Transverse colon (tissue), 4 donors: ENCODE data around the gene PSMD14. TPM values are rescaled to one million over a fixed set of nuclear protein-coding genes. Genes with fewer than 3 reads are reported as not detected.

Source experiments
- DNase-seq: peaks from one replicate; pipeline ENCODE4 v3.0.0-alpha.2; 2019
- H3K27ac ChIP-seq, 4 donors: fragments of 200-600 bp; sonication (generic); 2 replicates each; pipeline ENCODE4 v1.5.1; 2016 to 2018; ENCODE audit warnings: inconsistent platforms in 4 of 4
- H3K27me3 ChIP-seq: fragments of 200-600 bp; sonication (generic); 2 replicates; pipeline ENCODE4 v1.5.1; 2017; ENCODE audit warnings: inconsistent platforms
- H3K36me3 ChIP-seq, 4 donors: fragments of 200-600 bp; sonication (generic); 2 replicates each; pipeline ENCODE4 v1.5.1; 2017 to 2019; ENCODE audit warnings: inconsistent platforms in 4 of 4
- H3K4me1 ChIP-seq, 4 donors: fragments of 200-600 bp; sonication (generic); 2 replicates each; pipeline ENCODE4 v1.5.1; 2017 to 2020; ENCODE audit warnings: inconsistent platforms in 4 of 4
- H3K4me3 ChIP-seq, 4 donors: fragments of 200-600 bp; sonication (generic); 1 replicate in 1 of 4; 2 replicates in 3 of 4; pipeline versions ENCODE4 v1.5.1 to v1.6.1; 2017 to 2019; ENCODE audit warnings: inconsistent platforms in 4 of 4
- H3K9me3 ChIP-seq, 2 donors: fragments of 200-600 bp; sonication (generic); 2 replicates each; pipeline ENCODE4 v1.5.1; 2017 to 2019; ENCODE audit warnings: inconsistent platforms in 2 of 2
- EP300 ChIP-seq: sonication (generic); formaldehyde crosslinking; IDR thresholded peaks from one replicate; pipeline ENCODE4 v1.6.1; 2017; ENCODE audit warnings: antibody characterized with exemption, low read depth
- POLR2A ChIP-seq: fragments of 450-650 bp; IDR thresholded peaks from one replicate; pipeline ENCODE4 v1.6.1; 2016; ENCODE audit warnings: antibody characterized with exemption, mild to moderate bottlenecking, moderate library complexity
- POLR2AphosphoS5 ChIP-seq, 3 donors: sonication (generic); formaldehyde crosslinking; IDR thresholded peaks; one replicate each; pipeline ENCODE4 v1.6.1; 2016; ENCODE audit warnings: antibody characterized with exemption in 3 of 3
- WGBS, 2 donors: methylation state at CpG; one replicate each; pipeline ENCODE4 v1.1.5; 2018; ENCODE audit warnings: low coverage in 1 of 2; 5-methylcytosine and 5-hydroxymethylcytosine counted together
- in situ Hi-C, 4 donors: fragments of 200-750 bp; cut with MboI; loops; one replicate each; pipeline versions ENCODE4 v1.15.0 to v1.15.1; 2017; ENCODE audit warnings: low sequenced_read_pairs in 3 of 4, low pct_ligation_motif_present in 1 of 4, low pct_unique_long_range_greater_than_20kb in 1 of 4
- intact Hi-C: fragments of 100-400 bp; cut with DNase I; formaldehyde crosslinking; loops from one replicate; pipeline ENCODE4 v1.15.1; 2023; ENCODE audit warnings: low total_unique reads
- total RNA-seq, 4 donors: library from RNA; depleted of rRNA; stranded (reverse); fragments of >200 nt; gene quantifications; one replicate each; pipeline ENCODE4 v1.1.0, GENCODE V29; 2016
- TF ChIP-seq, protein P1 (sequence below), 5 experiments: fragments of 200-600 bp in 3 of 5; fragments of 450-650 bp in 2 of 5; sonication (generic) in 3 of 5; IDR thresholded peaks; 1 replicate in 2 of 5; 2 replicates in 3 of 5; pipeline ENCODE4 v1.5.1; 2016 to 2017; ENCODE audit warnings: antibody characterized with exemption in 5 of 5, inconsistent platforms in 3 of 5, mild to moderate bottlenecking in 2 of 5, moderate library complexity in 1 of 5

The PSMD14 gene
- total RNA-seq, 4 donors from 2014 or later = 5.2 to 30.1 (median 22.6) TPM

DNA sequence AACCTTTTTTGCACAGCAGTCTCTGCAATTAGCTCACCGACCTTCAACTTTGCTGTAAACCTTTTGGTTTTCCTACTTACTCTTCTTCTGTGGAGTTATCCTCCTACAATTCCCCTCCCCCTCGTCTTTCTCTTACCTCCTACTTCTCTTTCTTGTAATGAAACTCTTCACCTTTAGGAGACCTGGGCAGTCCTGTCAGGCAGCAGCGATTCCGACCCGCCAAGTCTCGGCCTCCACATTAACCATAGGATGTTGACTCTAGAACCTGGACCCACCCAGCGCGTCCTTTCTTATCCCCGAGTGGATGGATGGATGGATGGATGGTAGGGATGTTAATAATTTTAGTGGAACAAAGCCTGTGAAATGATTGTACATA lies 116.2 kb downstream of the PSMD14 start:
- Histone ChIP-seq H3K4me3 (peak overlapping the region in 2 of 4 donors; percentile 33 to 49), H3K36me3 (no peaks in the 10 kb centered on the region), H3K27ac (no peak overlapping the region), H3K9me3 (no peaks in the 10 kb centered on the region), H3K27me3 (peaks cover 100% of the 10 kb centered on the region), H3K4me1 (peaks cover 5 to 27% (median 21%) of the 10 kb centered on the region in 4 donors)
- in situ Hi-C loops = no loop called here
- intact Hi-C loops = no loop called here
- DNase-seq = no peak
- 9 to 18% methylated on average over 9 of the region's 9 CpGs for WGBS, 2 donors
- TF ChIP-seq POLR2AphosphoS5 (IDR thresholded peaks at IDR 0.05) = no peak
- TF ChIP-seq EP300 = no peak
- TF ChIP-seq POLR2A = no peak
- TF ChIP-seq, protein P1, sequence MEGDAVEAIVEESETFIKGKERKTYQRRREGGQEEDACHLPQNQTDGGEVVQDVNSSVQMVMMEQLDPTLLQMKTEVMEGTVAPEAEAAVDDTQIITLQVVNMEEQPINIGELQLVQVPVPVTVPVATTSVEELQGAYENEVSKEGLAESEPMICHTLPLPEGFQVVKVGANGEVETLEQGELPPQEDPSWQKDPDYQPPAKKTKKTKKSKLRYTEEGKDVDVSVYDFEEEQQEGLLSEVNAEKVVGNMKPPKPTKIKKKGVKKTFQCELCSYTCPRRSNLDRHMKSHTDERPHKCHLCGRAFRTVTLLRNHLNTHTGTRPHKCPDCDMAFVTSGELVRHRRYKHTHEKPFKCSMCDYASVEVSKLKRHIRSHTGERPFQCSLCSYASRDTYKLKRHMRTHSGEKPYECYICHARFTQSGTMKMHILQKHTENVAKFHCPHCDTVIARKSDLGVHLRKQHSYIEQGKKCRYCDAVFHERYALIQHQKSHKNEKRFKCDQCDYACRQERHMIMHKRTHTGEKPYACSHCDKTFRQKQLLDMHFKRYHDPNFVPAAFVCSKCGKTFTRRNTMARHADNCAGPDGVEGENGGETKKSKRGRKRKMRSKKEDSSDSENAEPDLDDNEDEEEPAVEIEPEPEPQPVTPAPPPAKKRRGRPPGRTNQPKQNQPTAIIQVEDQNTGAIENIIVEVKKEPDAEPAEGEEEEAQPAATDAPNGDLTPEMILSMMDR (IDR thresholded peaks at IDR 0.05) = no peak

DNA sequence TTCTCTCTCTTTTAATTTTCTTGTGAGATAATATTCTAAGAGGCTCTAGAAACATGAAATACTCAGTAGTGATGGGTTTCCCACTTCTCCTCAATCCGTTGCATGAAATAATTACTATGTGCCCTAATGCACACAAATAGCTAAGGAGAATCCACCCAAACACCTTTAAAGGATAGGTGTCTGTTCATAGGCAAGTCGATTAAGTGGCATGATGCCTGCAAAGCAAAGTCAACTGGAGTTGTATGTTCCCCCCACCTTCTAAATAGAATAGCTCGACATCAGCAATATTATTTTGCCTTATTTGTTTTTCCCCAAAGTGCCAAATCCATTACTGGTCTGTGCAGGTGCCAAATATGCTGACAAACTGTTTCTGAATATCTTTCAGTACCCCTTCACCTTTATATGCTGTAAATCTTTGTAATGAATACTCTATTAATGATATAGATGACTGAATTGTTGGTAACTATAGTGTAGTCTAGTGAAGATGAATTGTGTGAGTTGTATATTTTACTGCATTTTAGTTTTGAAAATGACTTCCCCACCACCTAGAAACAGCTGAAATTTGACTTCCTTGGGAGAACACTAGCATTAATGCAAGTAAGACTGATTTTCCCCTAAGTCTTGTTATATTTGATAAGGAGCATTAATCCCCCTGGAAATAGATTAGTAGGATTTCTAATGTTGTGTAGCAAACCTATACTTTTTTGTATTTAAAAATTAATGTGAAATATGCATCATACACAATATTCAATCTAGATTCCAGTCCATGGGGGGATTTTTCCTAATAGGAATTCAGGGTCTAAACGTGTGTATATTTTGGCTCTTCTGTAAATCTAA lies 116.9 kb downstream of the PSMD14 start:
- intact Hi-C loops = no loop called here
- no peak overlapping the region for H3K4me3 ChIP-seq
- 17 to 30% methylated on average over 4 of the region's 4 CpGs for WGBS, 2 donors
- TF ChIP-seq POLR2AphosphoS5 (IDR thresholded peaks at IDR 0.05) (no peak), EP300 (no peak), POLR2A (no peak)
- TF ChIP-seq, protein P1 (IDR thresholded peaks at IDR 0.05) = no peak
- in situ Hi-C loops = no loop called here
- peaks cover 100% of the 10 kb centered on the region for H3K27me3 ChIP-seq
- DNase-seq = no peak
- no peaks in the 10 kb centered on the region for H3K36me3 ChIP-seq
- H3K27ac ChIP-seq = no peak overlapping the region
- H3K4me1 ChIP-seq = peaks cover 5 to 27% (median 21%) of the 10 kb centered on the region in 4 donors
- no peaks in the 10 kb centered on the region for H3K9me3 ChIP-seq

DNA sequence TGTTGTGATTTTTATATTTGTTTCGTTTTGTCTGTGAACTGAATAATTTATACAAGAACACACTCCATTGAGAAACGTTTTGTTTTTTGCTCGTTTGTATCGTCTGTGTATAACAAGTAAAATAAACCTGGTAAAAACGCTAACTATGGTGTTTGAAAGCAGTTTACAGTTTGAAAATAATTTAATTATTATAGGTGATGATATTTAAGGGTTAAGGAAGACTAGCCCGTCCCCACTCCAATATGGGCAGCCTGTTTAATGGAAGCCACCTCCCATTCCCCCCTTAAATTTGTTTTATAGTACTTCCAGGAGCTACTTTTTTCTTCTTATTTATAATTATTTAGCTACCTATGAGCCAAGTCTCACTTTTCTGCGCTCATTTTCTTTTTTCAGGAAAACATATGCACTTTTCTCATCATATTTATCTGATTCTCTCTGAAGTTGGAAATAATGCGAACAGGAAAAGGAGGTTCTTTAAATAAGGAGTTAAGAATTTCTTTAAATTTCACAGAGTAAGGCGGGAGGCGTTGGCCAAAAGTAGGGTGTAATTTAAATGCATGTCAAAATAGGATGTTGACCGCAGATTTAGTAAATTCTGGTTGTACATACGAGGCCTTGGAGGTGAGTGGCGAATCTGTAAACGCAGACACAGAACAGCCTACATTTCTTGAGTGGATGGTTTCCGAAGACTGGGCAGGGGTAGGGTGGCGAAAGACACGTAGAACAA lies 117.7 kb downstream of the PSMD14 start:
- H3K27me3 ChIP-seq = peaks cover 100% of the 10 kb centered on the region
- H3K27ac ChIP-seq = no peak overlapping the region
- intact Hi-C loops = no loop called here
- no peaks in the 10 kb centered on the region for H3K36me3 ChIP-seq
- no peaks in the 10 kb centered on the region for H3K9me3 ChIP-seq
- no peak overlapping the region for H3K4me3 ChIP-seq
- in situ Hi-C loops = no loop called here
- DNase-seq = no peak
- 26 to 36% methylated on average over 16 to 17 of the region's 17 CpGs for WGBS, 2 donors
- TF ChIP-seq EP300 (no peak), POLR2AphosphoS5 (IDR thresholded peaks at IDR 0.05) (no peak), POLR2A (no peak)
- TF ChIP-seq, protein P1 (IDR thresholded peaks at IDR 0.05) = no peak
- peaks cover 5 to 27% (median 21%) of the 10 kb centered on the region in 4 donors for H3K4me1 ChIP-seq

DNA sequence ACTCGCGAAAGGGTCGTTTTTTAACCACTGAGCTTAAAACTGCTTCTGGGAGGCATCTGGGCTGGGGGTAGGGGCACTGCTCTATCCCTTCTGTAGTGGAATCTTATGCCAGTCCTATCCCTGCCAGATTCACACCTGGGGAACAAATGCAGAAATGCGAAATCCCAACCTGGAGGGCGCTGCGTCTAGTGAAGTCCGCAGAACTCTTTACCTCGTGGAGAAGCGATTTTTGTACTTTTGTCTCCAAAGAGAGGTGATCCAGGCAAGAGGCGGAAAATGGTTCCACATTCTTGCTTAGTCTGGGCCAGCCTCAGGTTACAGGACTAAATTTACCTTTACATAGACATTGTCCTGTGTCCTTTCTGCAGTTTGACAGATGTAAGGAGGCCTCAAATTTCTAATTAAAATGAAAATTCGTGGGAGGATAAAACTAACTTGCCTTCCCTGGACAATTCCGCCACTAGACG lies 118.3 kb downstream of the PSMD14 start:
- Histone ChIP-seq H3K4me1 (peaks cover 5 to 27% (median 21%) of the 10 kb centered on the region in 4 donors), H3K27me3 (peaks cover 100% of the 10 kb centered on the region), H3K9me3 (no peaks in the 10 kb centered on the region), H3K4me3 (peak overlapping the region in 1 of 4 donors; percentile 41), H3K27ac (no peak overlapping the region), H3K36me3 (no peaks in the 10 kb centered on the region)
- TF ChIP-seq, protein P1 (IDR thresholded peaks at IDR 0.05) = peak in 3 of 5 experiments; percentile 15 to 43 (median 25)
- TF ChIP-seq POLR2A = no peak
- no peak for DNase-seq
- intact Hi-C loops (no loop called here), in situ Hi-C loops (no loop called here)
- 18 to 28% methylated on average over 10 to 13 of the region's 13 CpGs for WGBS, 2 donors
